HEK293 (cell line): ENCODE results near the gene GLCE.

Experiments
- CTCF ChIA-PET: fragments of 350-600 bp; formaldehyde crosslinking; extraction: SDS; loops from one replicate; lab custom pipeline; 2021; ENCODE audit warnings: antibody characterized with exemption; lab: Yijun Ruan, JAX
- POLR2A ChIA-PET: fragments of 300-600 bp; formaldehyde crosslinking; extraction: SDS; loops from one replicate; lab custom pipeline; 2020; ENCODE audit warnings: antibody characterized with exemption, inconsistent platforms; lab: Yijun Ruan, JAX
- H3K27ac ChIP-seq: fragments of 200-500 bp; sonication (Bioruptor generic); 2 replicates; pipeline ENCODE4 v1.5.1; 2014; ENCODE audit warnings: low read depth, low read length, control low read depth, inconsistent platforms; ENCODE audit errors: extremely low read depth
- H3K36me3 ChIP-seq, 2 experiments: fragments of 200-500 bp in 1 of 2; sonication (Bioruptor generic) in 1 of 2; 1 replicate in 1 of 2; 2 replicates in 1 of 2; pipeline ENCODE4 v1.5.1; 2014 to 2017; ENCODE audit warnings: inconsistent platforms in 2 of 2, low read length in 2 of 2; ENCODE audit not compliant: control insufficient read depth in 2 of 2, insufficient read depth in 1 of 2
- H3K4me1 ChIP-seq: fragments of 200-500 bp; sonication (Bioruptor generic); 2 replicates; pipeline ENCODE4 v1.5.1; 2014; ENCODE audit warnings: mild to moderate bottlenecking, low read length, inconsistent platforms; ENCODE audit not compliant: control insufficient read depth, insufficient read depth
- H3K4me3 ChIP-seq: 2 replicates; pipeline ENCODE4 v1.5.1; 2011; ENCODE audit warnings: low read depth, mild to moderate bottlenecking, control low read depth, low read length, moderate library complexity
- H3K9me3 ChIP-seq: fragments of 200-500 bp; sonication (Bioruptor generic); 2 replicates; pipeline ENCODE4 v1.5.1; 2014; ENCODE audit warnings: low read depth, low read length, inconsistent platforms; ENCODE audit not compliant: control insufficient read depth, insufficient read depth
- GLIS1 ChIP-seq: fragments of 450-650 bp; formaldehyde crosslinking; IDR thresholded peaks from 2 replicates; pipeline ENCODE4 v1.5.1; 2016; ENCODE audit warnings: missing biosample characterization, missing genetic modification characterization
- KLF10 ChIP-seq: fragments of 450-650 bp; IDR thresholded peaks from 2 replicates; pipeline ENCODE4 v1.5.1; 2018; ENCODE audit warnings: missing biosample characterization, mild to moderate bottlenecking, missing genetic modification characterization
- KLF16 ChIP-seq: fragments of 450-650 bp; formaldehyde crosslinking; IDR thresholded peaks from 2 replicates; pipeline ENCODE4 v1.5.1; 2017; ENCODE audit warnings: missing biosample characterization, missing genetic modification characterization
- MZF1 ChIP-seq: fragments of 450-650 bp; formaldehyde crosslinking; IDR thresholded peaks from 2 replicates; pipeline ENCODE4 v1.5.1; 2017; ENCODE audit warnings: missing biosample characterization, missing genetic modification characterization, borderline replicate concordance
- ZFHX2 ChIP-seq: fragments of 450-650 bp; formaldehyde crosslinking; conservative IDR thresholded peaks from 2 replicates; pipeline ENCODE4 v1.5.1; 2016; ENCODE audit warnings: missing biosample characterization, missing genetic modification characterization
- ZNF132 ChIP-seq: fragments of 450-650 bp; formaldehyde crosslinking; IDR thresholded peaks from 2 replicates; pipeline ENCODE4 v1.5.1; 2017; ENCODE audit warnings: missing biosample characterization, missing genetic modification characterization, borderline replicate concordance
- ZNF24 ChIP-seq: fragments of 450-650 bp; formaldehyde crosslinking; IDR thresholded peaks from 2 replicates; pipeline ENCODE4 v1.5.1; 2016; ENCODE audit warnings: missing biosample characterization, missing genetic modification characterization
- ZNF266 ChIP-seq: fragments of 450-650 bp; formaldehyde crosslinking; IDR thresholded peaks from 2 replicates; pipeline ENCODE4 v1.5.1; 2016; ENCODE audit warnings: missing biosample characterization, missing genetic modification characterization, low read depth
- ZNF335 ChIP-seq: fragments of 450-650 bp; formaldehyde crosslinking; conservative IDR thresholded peaks from 2 replicates; pipeline ENCODE4 v1.5.1; 2016; ENCODE audit warnings: missing biosample characterization, missing genetic modification characterization
- ZNF776 ChIP-seq: fragments of 450-650 bp; formaldehyde crosslinking; IDR thresholded peaks from 2 replicates; pipeline ENCODE4 v1.5.0; 2017; ENCODE audit warnings: missing biosample characterization, missing genetic modification characterization, borderline replicate concordance
- TF ChIP-seq, protein P1 (sequence below): fragments of 450-650 bp; formaldehyde crosslinking; IDR thresholded peaks from 2 replicates; pipeline ENCODE4 v1.5.1; 2016; ENCODE audit warnings: missing biosample characterization, missing genetic modification characterization
- TF ChIP-seq, protein P2 (sequence below): fragments of 450-650 bp; formaldehyde crosslinking; IDR thresholded peaks from 2 replicates; pipeline ENCODE4 v1.5.1; 2017; ENCODE audit warnings: missing biosample characterization, missing genetic modification characterization
- TF ChIP-seq, protein P3 (sequence below): fragments of 450-650 bp; formaldehyde crosslinking; IDR thresholded peaks from 2 replicates; pipeline ENCODE4 v1.5.1; 2016; ENCODE audit warnings: missing biosample characterization, missing genetic modification characterization

The GLCE gene

DNA sequence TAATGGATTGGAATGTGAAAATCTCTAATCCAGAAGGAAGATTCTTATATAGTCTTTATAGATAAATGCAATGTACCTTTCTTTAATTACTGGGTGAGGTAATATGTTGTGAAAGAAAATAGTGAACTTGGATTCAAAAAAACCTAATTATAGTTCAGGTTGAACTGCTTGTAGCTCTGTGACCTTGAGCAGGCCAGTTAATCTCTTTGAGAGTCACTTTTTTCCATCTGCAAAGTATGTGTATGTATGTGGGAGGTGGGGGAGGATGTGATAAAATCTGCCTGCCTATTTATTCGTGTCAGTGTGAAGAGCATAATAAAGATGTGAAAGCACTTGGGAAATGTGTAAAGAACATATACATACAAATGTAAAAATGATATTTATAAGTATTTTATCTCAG lies 34.4 kb downstream of the GLCE start (continued):
- TF ChIP-seq ZNF776: no peak
- TF ChIP-seq, protein P1, sequence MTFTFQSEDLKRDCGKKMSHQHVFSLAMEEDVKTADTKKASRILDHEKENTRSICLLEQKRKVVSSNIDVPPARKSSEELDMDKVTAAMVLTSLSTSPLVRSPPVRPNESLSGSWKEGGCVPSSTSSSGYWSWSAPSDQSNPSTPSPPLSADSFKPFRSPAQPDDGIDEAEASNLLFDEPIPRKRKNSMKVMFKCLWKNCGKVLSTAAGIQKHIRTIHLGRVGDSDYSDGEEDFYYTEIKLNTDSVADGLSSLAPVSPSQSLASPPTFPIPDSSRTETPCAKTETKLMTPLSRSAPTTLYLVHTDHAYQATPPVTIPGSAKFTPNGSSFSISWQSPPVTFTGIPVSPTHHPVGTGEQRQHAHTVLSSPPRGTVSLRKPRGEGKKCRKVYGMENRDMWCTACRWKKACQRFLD (tag by site-specific recombination): no peak
- TF ChIP-seq, all 188 proteins: peak for 17

DNA sequence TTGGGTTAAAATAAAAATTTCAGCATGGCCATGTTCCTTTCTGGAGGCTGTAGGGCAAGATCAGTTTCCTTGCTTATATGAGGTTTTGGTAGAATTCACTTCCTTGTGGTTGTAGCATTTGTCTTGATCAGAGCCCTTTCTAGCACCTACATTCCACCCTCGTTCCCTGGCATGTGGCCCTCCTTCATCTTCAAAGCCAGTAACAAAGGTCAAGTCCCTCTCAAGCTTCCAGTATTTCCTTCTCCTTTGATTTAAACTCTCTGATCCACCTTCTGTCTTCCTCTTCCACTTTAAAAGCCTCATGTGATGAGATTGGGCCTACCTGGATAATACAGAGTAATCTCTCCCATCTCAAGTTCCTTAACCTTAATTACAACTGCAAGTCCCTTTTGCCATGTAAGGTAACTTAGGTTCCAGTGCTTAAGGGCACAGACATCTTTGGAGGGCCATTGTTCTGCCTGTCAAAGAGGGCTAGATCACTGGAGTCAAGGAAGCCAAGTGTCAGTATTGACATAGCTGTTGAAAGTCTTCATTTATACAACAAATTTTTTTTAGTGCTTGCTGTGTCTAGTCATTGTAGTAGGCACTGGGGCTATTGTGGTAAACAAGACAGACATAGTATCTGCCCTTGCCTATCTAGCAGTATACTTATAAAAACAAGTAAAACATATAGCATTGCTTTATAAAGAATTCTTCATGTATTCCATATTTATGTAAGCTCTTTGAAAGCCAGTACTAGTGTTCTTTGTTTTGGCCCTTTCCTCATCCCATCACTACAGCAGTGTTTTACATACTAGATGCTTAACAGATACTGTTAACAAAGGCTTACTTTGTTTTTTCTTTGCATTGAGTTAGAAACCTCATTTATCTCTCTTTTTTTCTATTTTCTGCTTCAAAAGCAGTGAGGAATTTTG lies 40.7 kb downstream of the GLCE start:
- peaks cover 0 to 8% of the 10 kb centered on the region in 2 experiments; a peak in 1 of 3 replicates for H3K36me3 ChIP-seq
- no peak overlapping the region for H3K4me3 ChIP-seq
- no peak overlapping the region for H3K27ac ChIP-seq
- peaks cover 6% of the 10 kb centered on the region for H3K4me1 ChIP-seq
- TF ChIP-seq ZFHX2 (tag by site-specific recombination) (no peak), ZNF24 (no peak), ZNF266 (tag by site-specific recombination) (no peak)
- TF ChIP-seq, protein P2, sequence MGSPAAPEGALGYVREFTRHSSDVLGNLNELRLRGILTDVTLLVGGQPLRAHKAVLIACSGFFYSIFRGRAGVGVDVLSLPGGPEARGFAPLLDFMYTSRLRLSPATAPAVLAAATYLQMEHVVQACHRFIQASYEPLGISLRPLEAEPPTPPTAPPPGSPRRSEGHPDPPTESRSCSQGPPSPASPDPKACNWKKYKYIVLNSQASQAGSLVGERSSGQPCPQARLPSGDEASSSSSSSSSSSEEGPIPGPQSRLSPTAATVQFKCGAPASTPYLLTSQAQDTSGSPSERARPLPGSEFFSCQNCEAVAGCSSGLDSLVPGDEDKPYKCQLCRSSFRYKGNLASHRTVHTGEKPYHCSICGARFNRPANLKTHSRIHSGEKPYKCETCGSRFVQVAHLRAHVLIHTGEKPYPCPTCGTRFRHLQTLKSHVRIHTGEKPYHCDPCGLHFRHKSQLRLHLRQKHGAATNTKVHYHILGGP (tag by site-specific recombination): no peak
- ChIA-PET POLR2A (interaction anchor here (0.6 kb wide), 1 partner anchor 180 kb away, joined by 4 read pairs; no protein-coding TSS in a partner anchor), CTCF (interaction anchor here (0.6 to 1.5 kb wide), 2 partner anchors 22 to 877 kb away, joined by 3 to 4 read pairs; no protein-coding TSS in a partner anchor)
- no peaks in the 10 kb centered on the region for H3K9me3 ChIP-seq

DNA sequence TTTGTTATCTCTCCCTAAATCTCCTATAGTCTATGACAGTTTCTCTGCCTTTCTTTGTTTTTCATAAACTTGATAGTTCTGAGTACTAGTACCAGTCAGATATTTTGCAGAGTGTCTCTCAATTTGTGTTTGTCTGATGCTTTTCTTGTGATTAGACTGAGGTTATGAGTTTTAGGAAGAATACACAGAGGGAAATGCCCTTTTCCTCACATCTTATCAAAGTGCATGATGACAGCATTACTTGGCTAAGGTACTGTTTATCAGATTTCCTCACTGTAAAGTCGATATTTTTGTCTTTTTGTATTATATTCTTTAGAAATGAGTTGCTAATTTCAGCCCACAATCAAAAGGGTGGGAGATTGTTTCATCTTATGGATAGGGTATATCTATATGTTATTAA lies 45.6 kb downstream of the GLCE start:
- POLR2A ChIA-PET: interaction anchor here (1.0 kb wide), 1 partner anchor 46 kb away, joined by 3 read pairs; the partner anchor contains the start of gene GLCE
- H3K27ac ChIP-seq: no peak overlapping the region

DNA sequence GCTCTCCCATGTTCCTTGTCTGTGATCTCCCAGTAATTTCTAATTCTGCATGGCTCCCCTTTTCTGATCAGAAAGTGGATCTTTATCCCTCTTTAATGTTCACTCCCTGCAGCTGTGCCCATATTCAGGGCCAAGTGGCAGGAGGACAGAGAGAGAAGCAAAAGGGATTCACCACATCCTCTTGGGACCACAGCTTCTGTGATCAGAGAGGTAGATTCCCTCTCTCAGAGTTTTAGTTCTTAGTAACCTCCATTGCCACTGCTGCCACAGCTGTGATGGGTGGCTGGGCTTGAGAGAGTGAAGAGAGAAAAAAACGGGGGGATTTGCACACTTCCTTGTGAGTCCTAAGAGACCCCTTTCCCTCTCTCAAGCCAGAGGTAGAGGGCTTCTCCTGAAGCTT lies 49.2 kb downstream of the GLCE start:
- no peaks in the 10 kb centered on the region; the same call in 1 of the 2 replicates for H3K4me1 ChIP-seq
- ChIA-PET CTCF (no interaction called here), POLR2A (no interaction called here)

More for the DNA sequence above, 45.6 kb downstream of the GLCE start:
- Histone ChIP-seq H3K9me3 (no peaks in the 10 kb centered on the region), H3K4me1 (no peaks in the 10 kb centered on the region), H3K4me3 (no peak overlapping the region), H3K36me3 (no peaks in the 10 kb centered on the region)
- no peak for TF ChIP-seq KLF10 (tag by site-specific recombination)
- CTCF ChIA-PET: interaction anchor here (1.1 kb wide), 1 partner anchor 21 kb away, joined by 3 read pairs; no protein-coding TSS in a partner anchor

More for the DNA sequence above, 49.2 kb downstream of the GLCE start:
- Histone ChIP-seq H3K4me3 (no peak overlapping the region), H3K9me3 (no peaks in the 10 kb centered on the region), H3K27ac (no peak overlapping the region), H3K36me3 (no peaks in the 10 kb centered on the region)
- TF ChIP-seq ZNF335 (no peak), MZF1 (peak; percentile 78; the same call in 1 of the 2 replicates), ZNF132 (no peak), KLF16 (tag by site-specific recombination) (no peak), GLIS1 (tag by site-specific recombination) (no peak)
- TF ChIP-seq, protein P3, sequence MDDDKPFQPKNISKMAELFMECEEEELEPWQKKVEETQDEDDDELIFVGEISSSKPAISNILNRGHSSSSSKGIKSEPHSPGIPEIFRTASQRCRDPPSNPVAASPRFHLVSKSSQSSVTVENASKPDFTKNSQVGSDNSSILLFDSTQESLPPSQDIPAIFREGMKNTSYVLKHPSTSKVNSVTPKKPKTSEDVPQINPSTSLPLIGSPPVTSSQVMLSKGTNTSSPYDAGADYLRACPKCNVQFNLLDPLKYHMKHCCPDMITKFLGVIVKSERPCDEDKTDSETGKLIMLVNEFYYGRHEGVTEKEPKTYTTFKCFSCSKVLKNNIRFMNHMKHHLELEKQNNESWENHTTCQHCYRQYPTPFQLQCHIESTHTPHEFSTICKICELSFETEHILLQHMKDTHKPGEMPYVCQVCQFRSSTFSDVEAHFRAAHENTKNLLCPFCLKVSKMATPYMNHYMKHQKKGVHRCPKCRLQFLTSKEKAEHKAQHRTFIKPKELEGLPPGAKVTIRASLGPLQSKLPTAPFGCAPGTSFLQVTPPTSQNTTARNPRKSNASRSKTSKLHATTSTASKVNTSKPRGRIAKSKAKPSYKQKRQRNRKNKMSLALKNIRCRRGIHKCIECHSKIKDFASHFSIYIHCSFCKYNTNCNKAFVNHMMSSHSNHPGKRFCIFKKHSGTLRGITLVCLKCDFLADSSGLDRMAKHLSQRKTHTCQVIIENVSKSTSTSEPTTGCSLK (tag by site-specific recombination): no peak
